Right forelimb (tissue), 1 donor: ENCODE results near the gene MAPKAPK3.

Experiments used
- DNase-seq: peaks from one replicate; pipeline ENCODE4 v3.0.0-alpha.2; 2018

MAPKAPK3 gene

DNA sequence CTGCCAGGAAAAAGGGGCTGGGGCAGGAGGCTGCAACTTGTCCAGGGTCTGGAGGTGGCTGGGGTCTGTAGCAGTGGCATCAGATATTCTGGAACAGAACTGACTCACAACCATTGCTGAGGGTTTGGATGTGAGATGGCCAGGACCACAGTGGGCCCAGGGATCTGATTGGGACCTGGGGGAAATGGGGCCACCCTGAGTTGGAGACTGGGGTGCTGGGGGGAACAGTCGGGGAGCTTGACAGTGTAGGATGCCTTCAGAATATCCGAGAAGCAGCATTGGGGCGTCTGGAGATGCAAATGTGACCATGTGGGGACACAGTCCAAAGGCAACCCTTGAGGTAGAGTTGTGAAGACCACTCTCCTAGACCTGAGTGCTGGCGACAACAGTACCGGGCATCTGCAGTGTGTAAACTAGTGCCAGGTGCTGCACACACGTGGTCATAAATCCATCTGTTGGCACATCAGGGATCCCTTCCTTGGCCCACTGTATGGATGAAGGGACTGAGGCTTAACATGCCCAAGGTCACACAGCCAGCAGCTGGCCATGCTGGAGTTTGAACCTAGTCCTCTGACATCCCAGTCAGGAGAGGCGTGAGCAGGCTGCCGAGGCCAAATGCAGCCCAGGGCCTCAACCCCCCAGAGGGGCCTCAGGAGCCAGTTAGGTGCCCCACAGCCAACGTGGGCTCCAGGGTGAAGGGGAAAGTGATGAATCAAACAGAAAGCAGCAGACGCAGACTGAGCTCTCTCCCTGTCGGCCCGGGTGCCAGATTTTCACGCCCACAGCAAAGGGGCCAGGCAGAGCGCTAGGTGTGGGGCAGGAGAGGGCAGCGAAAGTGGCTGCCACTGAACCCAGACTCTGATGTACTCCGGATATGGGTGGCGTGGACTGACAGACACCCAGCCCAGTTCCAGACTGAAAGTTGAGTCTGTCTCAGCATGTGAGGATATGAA lies 28.9 kb upstream of the MAPKAPK3 start:
- no peak for DNase-seq

DNA sequence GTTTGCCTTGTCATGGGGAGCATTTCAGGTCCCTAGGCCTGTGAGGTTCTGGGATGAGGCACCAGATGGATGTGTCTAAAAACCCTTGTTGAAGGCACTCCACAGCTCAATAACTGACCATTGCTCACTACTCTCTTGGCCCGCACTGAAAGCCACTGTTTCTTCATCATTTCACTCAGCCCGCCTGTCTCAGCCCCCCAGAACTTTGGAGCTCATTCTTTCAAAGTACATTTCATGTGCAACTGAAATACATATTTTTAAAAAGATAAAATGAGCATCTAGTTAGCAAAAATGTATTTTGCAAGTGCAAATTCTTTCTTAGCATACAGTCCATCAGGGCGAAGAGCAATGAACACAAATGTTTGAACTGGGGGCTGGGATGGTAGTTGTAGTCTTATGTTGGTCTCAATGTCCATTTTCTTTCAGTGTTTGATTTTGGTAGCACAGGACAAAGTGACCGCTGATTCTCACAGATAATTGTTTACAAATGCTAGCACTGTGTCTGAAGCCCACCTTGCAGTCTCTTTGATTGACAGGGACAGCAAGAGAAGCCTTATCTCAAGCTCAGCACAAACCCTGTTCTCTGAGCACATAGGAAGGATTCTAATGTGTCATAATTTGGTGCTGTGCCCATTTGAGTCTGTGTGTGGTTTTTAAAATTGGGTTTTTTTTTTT lies 28.1 kb upstream of the MAPKAPK3 start:
- DNase-seq, result no peak

DNA sequence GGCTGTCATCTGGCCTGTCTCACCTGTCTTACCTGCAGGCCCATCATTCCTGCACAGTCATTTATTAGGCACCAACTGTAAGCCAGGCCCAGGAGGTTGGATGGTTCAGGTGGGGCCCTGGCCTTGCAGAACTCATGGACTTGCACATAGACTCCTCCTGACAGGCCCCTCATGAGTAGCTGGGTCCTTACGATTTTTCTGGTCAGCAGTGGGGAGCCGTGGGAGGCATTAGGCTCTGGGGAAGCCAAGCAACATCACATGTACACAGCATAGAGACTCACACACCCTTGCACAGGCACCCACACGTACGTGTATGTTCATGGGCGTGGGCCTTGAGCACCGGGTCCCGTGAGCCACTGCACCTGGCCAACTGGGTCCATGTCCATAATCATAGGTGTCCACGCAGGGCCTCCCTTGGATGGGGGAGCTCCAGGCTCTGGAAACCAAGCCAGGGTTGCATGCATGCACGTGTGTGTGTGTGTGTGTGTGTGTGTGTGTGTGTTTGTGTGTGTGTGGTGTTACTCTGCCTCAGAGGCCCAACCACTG lies 25.7 kb upstream of the MAPKAPK3 start:
- DNase-seq, result no peak

- no peak for DNase-seq
These were observed 24.4 kb upstream of the MAPKAPK3 start for GRCh38 chr3:50592568-50592967.

DNA sequence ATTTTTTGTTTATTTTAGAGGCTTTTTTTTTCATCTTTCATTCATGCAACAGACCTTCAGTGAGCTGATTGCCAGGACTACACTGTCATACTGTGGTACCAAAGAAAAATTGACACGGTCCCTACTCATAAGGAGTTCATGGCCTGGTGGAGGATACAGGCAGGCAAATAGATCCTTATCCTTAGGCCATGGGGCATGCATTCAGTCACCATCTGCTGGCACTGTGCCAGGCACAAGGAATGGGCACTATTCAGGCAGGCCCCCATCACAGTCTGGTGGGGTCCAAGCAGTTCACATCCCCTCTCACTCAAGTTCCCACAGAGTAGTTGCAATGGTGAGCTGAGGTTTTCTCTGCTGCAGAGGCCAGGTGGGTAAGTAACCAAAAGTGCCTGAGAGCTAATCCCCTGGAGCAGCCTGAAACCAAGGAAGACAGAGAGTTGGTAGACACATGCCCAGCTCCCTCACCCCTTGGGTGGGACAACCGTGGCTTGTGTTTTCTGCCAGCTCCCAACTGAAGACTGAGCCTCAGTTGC lies 22.6 kb upstream of the MAPKAPK3 start:
- DNase-seq, result no peak

- DNase-seq, result no peak
These were observed 17.7 kb upstream of the MAPKAPK3 start for GRCh38 chr3:50599115-50599715.

DNA sequence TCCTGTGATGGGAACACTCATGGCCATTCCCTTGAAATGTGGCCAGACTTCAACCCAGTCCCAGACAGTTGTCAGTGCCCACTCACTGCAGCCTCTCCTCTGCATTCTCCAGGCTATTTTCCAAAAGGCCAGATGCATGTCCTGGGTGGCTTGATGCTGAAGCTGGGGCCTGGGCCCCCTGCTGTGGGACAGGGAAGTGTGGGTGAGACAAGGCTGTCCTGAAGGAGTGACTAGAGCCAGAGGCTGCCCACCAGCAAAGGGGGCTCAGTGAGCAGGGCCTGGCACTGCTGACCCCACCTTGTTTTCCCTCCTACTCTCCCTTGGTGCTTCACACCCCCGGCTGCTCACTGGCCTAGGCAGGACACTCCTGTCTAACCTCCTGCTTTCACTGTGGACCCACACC lies 17.2 kb upstream of the MAPKAPK3 start:
- no peak for DNase-seq

DNA sequence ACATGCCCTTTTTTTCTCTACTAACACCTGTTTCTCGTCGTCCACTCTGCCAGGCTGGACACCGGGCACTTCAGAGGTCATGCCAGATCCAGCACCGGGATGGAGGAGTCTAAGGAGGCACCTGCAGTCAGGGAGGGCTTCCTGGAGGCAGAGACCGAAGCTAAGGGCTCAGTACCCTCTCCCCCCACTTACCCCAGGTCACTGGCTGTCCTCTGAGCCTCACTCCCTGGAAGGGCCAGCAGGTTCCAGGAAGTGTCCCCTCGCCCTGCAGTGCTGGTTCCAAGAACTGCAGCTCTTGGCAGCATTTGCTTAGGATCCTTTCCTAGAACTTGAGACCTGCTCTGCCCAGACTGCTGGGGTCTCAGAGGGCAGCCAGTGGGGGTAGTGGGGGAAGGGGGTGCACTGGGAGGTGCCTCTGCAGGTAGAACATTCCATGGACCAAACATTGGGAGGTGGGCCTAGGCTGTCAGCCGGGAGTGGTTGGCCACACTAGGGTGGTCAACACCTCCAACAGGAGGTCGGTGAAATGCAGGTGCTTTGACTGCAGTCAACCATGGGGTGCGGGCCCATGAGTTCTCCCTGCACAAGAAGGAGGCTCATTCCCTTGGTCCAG lies 16.7 kb upstream of the MAPKAPK3 start:
- DNase-seq, result no peak

DNA sequence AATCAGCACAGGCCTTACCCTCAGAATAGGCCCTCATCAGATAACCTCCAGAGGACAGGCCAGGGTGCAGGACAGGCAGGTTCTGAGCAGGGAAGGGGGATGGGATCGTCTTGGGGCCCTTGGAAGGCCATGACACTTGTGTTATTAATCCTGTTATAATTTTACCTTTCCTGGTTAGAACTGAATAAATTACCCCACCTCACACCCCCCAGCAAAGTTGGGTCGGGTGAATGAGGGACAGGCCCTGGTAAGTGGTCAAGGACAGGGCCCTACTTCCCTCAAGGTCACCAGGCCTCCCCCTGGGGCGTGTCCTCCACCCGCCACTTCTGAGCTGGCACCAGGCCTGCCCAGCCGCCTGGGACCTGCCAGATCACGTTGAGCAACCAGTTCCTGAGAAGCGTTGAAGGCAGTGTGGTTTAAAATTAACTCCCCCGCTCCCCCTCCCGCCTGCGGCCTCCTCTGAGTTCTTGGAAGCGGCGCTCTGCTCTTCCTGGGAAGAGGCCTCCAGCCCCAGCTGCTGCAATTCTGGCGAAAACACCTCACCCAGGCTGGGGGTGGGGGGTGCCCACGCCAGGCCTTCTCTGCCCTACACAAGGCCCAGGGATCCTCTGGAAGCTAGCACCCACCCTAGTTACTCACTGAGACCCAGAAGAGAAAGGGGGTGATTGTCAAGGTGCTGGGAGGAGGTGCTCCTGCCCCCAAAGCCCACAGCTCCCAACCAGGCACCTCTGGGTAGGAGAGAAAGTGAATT lies 15.9 kb upstream of the MAPKAPK3 start:
- DNase-seq, result peak; percentile 94

DNA sequence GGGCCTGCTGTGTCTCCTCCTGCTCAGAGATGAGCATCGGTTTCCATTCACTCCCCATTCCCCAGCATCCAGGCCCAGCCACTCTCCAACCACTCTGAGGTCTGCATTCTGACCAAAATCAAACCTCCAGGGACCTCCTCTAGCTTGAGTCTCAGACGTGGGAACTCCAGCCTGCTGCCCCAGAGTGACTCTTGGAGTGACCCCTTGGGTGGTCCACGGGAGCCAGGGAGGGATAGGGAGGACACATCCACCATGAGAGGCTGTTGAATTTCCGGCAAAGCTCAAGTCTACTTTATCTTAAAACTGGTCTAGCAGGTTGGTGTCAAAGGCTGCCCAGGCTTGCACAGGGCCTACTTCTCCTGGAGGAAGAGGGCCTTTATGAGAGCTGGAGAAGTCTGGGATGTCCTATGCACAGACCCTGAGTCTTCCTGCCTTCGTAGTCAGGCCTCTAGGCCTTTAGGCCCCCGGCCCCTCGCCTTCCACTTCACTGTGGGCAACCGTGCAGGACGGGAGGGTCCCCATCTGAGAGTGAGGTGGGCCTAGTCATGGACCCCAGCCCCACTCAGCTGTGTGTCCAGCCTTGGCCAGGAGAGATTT lies 14.3 kb upstream of the MAPKAPK3 start:
- DNase-seq, result no peak

GRCh38 chr3:50603261-50604109 lies 13.5 kb upstream of the MAPKAPK3 start:
- no peak for DNase-seq

GRCh38 chr3:50604110-50604621 lies 12.8 kb upstream of the MAPKAPK3 start:
- DNase-seq, result no peak

GRCh38 chr3:50604628-50605588 lies 12.0 kb upstream of the MAPKAPK3 start:
- no peak for DNase-seq

DNA sequence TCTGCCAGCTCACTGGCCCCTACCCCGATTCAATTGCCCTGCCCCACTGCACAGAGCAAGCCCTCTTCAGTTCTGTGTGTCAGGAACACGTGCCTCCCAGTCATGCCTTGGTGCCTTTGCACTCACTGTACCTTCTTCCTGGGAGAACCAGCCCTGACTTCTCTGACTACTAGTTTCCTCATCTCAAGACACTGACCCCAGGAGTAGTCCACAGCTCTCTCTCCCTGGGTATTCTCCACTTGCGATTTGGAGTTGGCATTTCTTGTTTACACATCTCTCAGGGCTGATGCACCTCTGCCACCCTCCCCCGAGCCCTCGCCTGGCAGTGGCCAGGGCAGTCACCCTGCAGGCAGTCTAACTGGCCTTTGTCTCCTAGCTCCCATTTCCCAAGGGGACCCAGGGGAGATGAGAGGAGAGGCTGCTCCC lies 11.0 kb upstream of the MAPKAPK3 start:
- no peak for DNase-seq

- DNase-seq, result no peak
These were observed 10.4 kb upstream of the MAPKAPK3 start for GRCh38 chr3:50606596-50606995.

GRCh38 chr3:50607271-50608091 lies 9.5 kb upstream of the MAPKAPK3 start:
- DNase-seq, result no peak

- no peak for DNase-seq
These were observed 8.7 kb upstream of the MAPKAPK3 start for GRCh38 chr3:50608278-50608677.
